ENCODE measurements around the gene PACS1. TPM values are rescaled to one million over a fixed set of nuclear protein-coding genes. Genes with fewer than 3 reads are reported as not detected.
A peak's percentile ranks its signal among the peaks of the same experiment; 100 is the strongest.
"Not testable (repeated sequence)": the region's sequence is repeated elsewhere in the genome, so short reads cannot be mapped to it uniquely, and the experiment has no call there.

PACS1 gene
- total RNA-seq, 1 donor, result 75.9 TPM

GRCh38 chr11:66072518-66072917, 2.4 kb downstream of the PACS1 start:
- DNase-seq (ENCODE audit: low read depth in 2 of 3, low spot score in 2 of 3), result no peak

- DNase-seq (ENCODE audit: low read depth in 2 of 3, low spot score in 2 of 3), result no peak
Observed at GRCh38 chr11:66073669-66074068, 3.6 kb downstream of the PACS1 start.

- no peak for DNase-seq (ENCODE audit: low read depth in 2 of 3, low spot score in 2 of 3)
Observed at GRCh38 chr11:66075273-66075672, 5.2 kb downstream of the PACS1 start.

GRCh38 chr11:66076561-66076960, 6.5 kb downstream of the PACS1 start:
- DNase-seq (ENCODE audit: low read depth in 2 of 3, low spot score in 2 of 3), result no peak

GRCh38 chr11:66077927-66078326, 7.9 kb downstream of the PACS1 start:
- DNase-seq (ENCODE audit: low read depth in 2 of 3, low spot score in 2 of 3), result no peak

GRCh38 chr11:66078949-66079348, 8.9 kb downstream of the PACS1 start:
- DNase-seq (ENCODE audit: low read depth in 2 of 3, low spot score in 2 of 3), result not testable (repeated sequence)

- DNase-seq (ENCODE audit: low read depth in 2 of 3, low spot score in 2 of 3), result peak in 2 of 3 donors; percentile 56 to 69
Observed at GRCh38 chr11:66080055-66080817, 10.2 kb downstream of the PACS1 start.

- peak; percentile 61 to 91 (median 87) for DNase-seq (ENCODE audit: low read depth in 2 of 3, low spot score in 2 of 3)
Observed at GRCh38 chr11:66081505-66081904, 11.4 kb downstream of the PACS1 start.

- DNase-seq (ENCODE audit: low read depth in 2 of 3, low spot score in 2 of 3), result no peak
Observed at GRCh38 chr11:66082946-66083698, 13.1 kb downstream of the PACS1 start.

GRCh38 chr11:66083767-66084166, 13.7 kb downstream of the PACS1 start:
- DNase-seq (ENCODE audit: low read depth in 2 of 3, low spot score in 2 of 3), result no peak

- no peak for DNase-seq (ENCODE audit: low read depth in 2 of 3, low spot score in 2 of 3)
Observed at GRCh38 chr11:66084821-66085475, 14.9 kb downstream of the PACS1 start.

GRCh38 chr11:66087148-66087908, 17.3 kb downstream of the PACS1 start:
- DNase-seq (ENCODE audit: low read depth in 2 of 3, low spot score in 2 of 3), result no peak

GRCh38 chr11:66089067-66089466, 19.0 kb downstream of the PACS1 start:
- DNase-seq (ENCODE audit: low read depth in 2 of 3, low spot score in 2 of 3), result no peak

- no peak for DNase-seq (ENCODE audit: low read depth in 2 of 3, low spot score in 2 of 3)
Observed at GRCh38 chr11:66090288-66090687, 20.2 kb downstream of the PACS1 start.

GRCh38 chr11:66092125-66092524, 22.1 kb downstream of the PACS1 start:
- DNase-seq (ENCODE audit: low read depth in 2 of 3, low spot score in 2 of 3), result not testable (repeated sequence)

GRCh38 chr11:66099746-66100145, 29.7 kb downstream of the PACS1 start:
- DNase-seq (ENCODE audit: low read depth in 2 of 3, low spot score in 2 of 3), result not testable (repeated sequence)

- peak; percentile 57 to 85 (median 71) for DNase-seq (ENCODE audit: low read depth in 2 of 3, low spot score in 2 of 3)
Observed at GRCh38 chr11:66100272-66101065, 30.4 kb downstream of the PACS1 start.

GRCh38 chr11:66101066-66101464, 31.0 kb downstream of the PACS1 start:
- DNase-seq (ENCODE audit: low read depth in 2 of 3, low spot score in 2 of 3), result no peak

GRCh38 chr11:66104057-66104638, 34.1 kb downstream of the PACS1 start:
- DNase-seq (ENCODE audit: low read depth in 2 of 3, low spot score in 2 of 3), result no peak

Measured in hematopoietic multipotent progenitor cell (in vitro differentiated cells).